Lower leg skin (tissue), 4 donors: ENCODE data around the gene TUBB6. TPM values are rescaled to one million over a fixed set of nuclear protein-coding genes. Genes with fewer than 3 reads are reported as not detected.

Source experiments
- DNase-seq, 2 donors: peaks; one replicate each; pipeline ENCODE4 v3.0.0-alpha.2; 2019; ENCODE audit warnings: low spot score in 2 of 2
- H3K4me3 ChIP-seq: fragments of 200-600 bp; sonication (generic); 2 replicates; pipeline ENCODE4 v1.5.1; 2017; ENCODE audit warnings: mild to moderate bottlenecking, low read depth; ENCODE audit not compliant: poor library complexity, severe bottlenecking
- CTCF ChIP-seq, 3 donors: fragments of 450-650 bp; IDR thresholded peaks; one replicate each; pipeline ENCODE4 v1.5.1; 2016; ENCODE audit warnings: antibody characterized with exemption in 3 of 3, mild to moderate bottlenecking in 3 of 3, moderate library complexity in 2 of 3
- POLR2A ChIP-seq, 2 donors: fragments of 450-650 bp; IDR thresholded peaks; one replicate each; pipeline ENCODE4 v1.6.1; 2016 to 2017; ENCODE audit warnings: antibody characterized with exemption in 2 of 2, mild to moderate bottlenecking in 1 of 2, moderate library complexity in 1 of 2
- WGBS, 2 donors: methylation state at CpG; one replicate each; pipeline ENCODE4 v1.1.5; 2018; 5-methylcytosine and 5-hydroxymethylcytosine counted together
- intact Hi-C: fragments of 100-400 bp; cut with DNase I; formaldehyde crosslinking; loops from one replicate; pipeline ENCODE4 v1.15.0; 2023; ENCODE audit warnings: low total_unique reads
- total RNA-seq, 4 donors: library from RNA; depleted of rRNA; stranded (reverse); fragments of >200 nt; gene quantifications; one replicate each; pipeline ENCODE4 v1.1.0, GENCODE V29; 2016

The TUBB6 gene
- total RNA-seq, 4 donors from 2014 or later, result 91.6 to 151 (median 133) TPM

GRCh38 chr18:12374401-12374800 lies 66.4 kb downstream of the TUBB6 start:
- 90 to 95% methylated on average over 6 of the region's 6 CpGs for WGBS, 2 donors
- no peak overlapping the region for H3K4me3 ChIP-seq
- TF ChIP-seq POLR2A (IDR thresholded peaks at IDR 0.05) (no peak), CTCF (IDR thresholded peaks at IDR 0.05) (no peak)
- intact Hi-C loops, result no loop called here
- no peak for DNase-seq

Other genes with a start within 250 kb of the TUBB6 start
- gene ANKRD62, start 214.4 kb upstream of the TUBB6 start, total RNA-seq, result not detected
- 10 to 100 TPM in 3 of 4 donors, 1 to 10 TPM in 1; 8.8 to 43.6 (median 30.5) TPM for gene CIDEA, start 53.9 kb upstream of the TUBB6 start, total RNA-seq
- gene AFG3L2, start 69.0 kb downstream of the TUBB6 start, total RNA-seq, result 10 to 100 TPM; 57.5 to 67.9 (median 60.1) TPM
- 1 to 10 TPM in 2 of 4 donors, under 1 TPM in 2; 0.69 to 5.0 (median 1.7) TPM for gene PRELID3A, start 99.7 kb downstream of the TUBB6 start, total RNA-seq